IMR-90 (cell line): Measurements from ENCODE around the gene FFAR2. TPM values are rescaled to one million over a fixed set of nuclear protein-coding genes. Genes with fewer than 3 reads are reported as not detected.

Source experiments
- ATAC-seq: fragments of 200-7000 bp; cut with Tn5 transposase; 2 replicates; pipeline ENCODE4 v1.9.1; 2020; ENCODE audit warnings: low read depth, mild to moderate bottlenecking, moderate library complexity
- BruUV-seq: library from RNA; stranded (reverse); fragments of 400-500 nt; replicated peaks from 2 replicates; lab custom pipeline; 2021; lab: Mats Ljungman, UMichigan
- CTCF ChIA-PET: fragments of 300-600 bp; formaldehyde crosslinking; extraction: SDS; loops from one replicate; lab custom pipeline; 2021; ENCODE audit warnings: antibody characterized with exemption; lab: Yijun Ruan, JAX
- POLR2A ChIA-PET: fragments of 300-600 bp; sonication (Branson Sonifier 250); formaldehyde crosslinking; loops from one replicate; lab custom pipeline; 2022; ENCODE audit warnings: antibody characterized with exemption; ENCODE audit not compliant: unreplicated experiment; lab: Charles Lee
- DNase-seq: peaks from one replicate; pipeline ENCODE4 v3.0.0; 2013
- H2AFZ ChIP-seq: replicated peaks from 2 replicates; pipeline ENCODE3; 2013; ENCODE audit warnings: low read length, mild to moderate bottlenecking; ENCODE audit not compliant: poor library complexity
- H2AK5ac ChIP-seq: 2 replicates; pipeline ENCODE4 v1.6.1; 2013; ENCODE audit warnings: low read depth, low read length, inconsistent platforms
- H2AK9ac ChIP-seq: replicated peaks from 2 replicates; pipeline ENCODE3; 2013; ENCODE audit warnings: mild to moderate bottlenecking, low read depth, low read length, moderate library complexity; ENCODE audit not compliant: poor library complexity
- H2BK120ac ChIP-seq: 2 replicates; pipeline ENCODE4 v1.6.1; 2013; ENCODE audit warnings: low read depth, low read length, inconsistent platforms
- H2BK15ac ChIP-seq: 3 replicates; pipeline ENCODE4 v1.6.1; 2013; ENCODE audit warnings: low read depth, low read length, inconsistent platforms
- H2BK20ac ChIP-seq: 2 replicates; pipeline ENCODE4 v1.6.1; 2013; ENCODE audit warnings: low read depth, mild to moderate bottlenecking, inconsistent platforms, low read length, moderate library complexity
- H2BK5ac ChIP-seq: 2 replicates; pipeline ENCODE4 v1.6.1; 2013; ENCODE audit warnings: mild to moderate bottlenecking, low read depth, low read length, inconsistent platforms; ENCODE audit not compliant: poor library complexity, severe bottlenecking
- H3K14ac ChIP-seq: replicated peaks from 2 replicates; pipeline ENCODE4 v1.6.1; 2013; ENCODE audit warnings: low read depth, low read length, inconsistent platforms
- H3K18ac ChIP-seq: 2 replicates; pipeline ENCODE4 v1.6.1; 2013; ENCODE audit warnings: low read depth, low read length, control low read depth
- H3K23ac ChIP-seq: 2 replicates; pipeline ENCODE4 v1.6.1; 2013; ENCODE audit warnings: low read depth, low read length, inconsistent platforms
- H3K27ac ChIP-seq: 2 replicates; pipeline ENCODE4 v1.5.1; 2013; ENCODE audit warnings: mild to moderate bottlenecking, control low read depth, low read length; ENCODE audit not compliant: insufficient read depth
- H3K27me3 ChIP-seq: 2 replicates; pipeline ENCODE4 v1.6.1; 2013; ENCODE audit warnings: low read length; ENCODE audit not compliant: control insufficient read depth, insufficient read depth
- H3K36me3 ChIP-seq: 2 replicates; pipeline ENCODE4 v1.6.1; 2013; ENCODE audit warnings: low read length, mixed read lengths; ENCODE audit not compliant: control insufficient read depth, insufficient read depth
- H3K4ac ChIP-seq: 2 replicates; pipeline ENCODE4 v1.6.1; 2013; ENCODE audit warnings: low read depth, low read length, inconsistent platforms
- H3K4me1 ChIP-seq: 2 replicates; pipeline ENCODE4 v1.6.1; 2013; ENCODE audit warnings: low read length, mixed read lengths; ENCODE audit not compliant: control insufficient read depth, insufficient read depth
- H3K4me2 ChIP-seq: 2 replicates; pipeline ENCODE4 v1.6.1; 2013; ENCODE audit warnings: low read depth, mild to moderate bottlenecking, control low read depth, low read length, moderate library complexity
- H3K4me3 ChIP-seq: 2 replicates; pipeline ENCODE4 v1.5.1; 2013; ENCODE audit warnings: low read depth, mild to moderate bottlenecking, control low read depth, low read length, moderate library complexity; ENCODE audit not compliant: insufficient read depth
- H3K56ac ChIP-seq: 2 replicates; pipeline ENCODE4 v1.6.1; 2013; ENCODE audit warnings: low read length, inconsistent platforms; ENCODE audit not compliant: insufficient read depth; ENCODE audit errors: extremely low read depth
- H3K79me1 ChIP-seq, 2 experiments: 2 replicates each; pipeline ENCODE4 v1.6.1; 2013; ENCODE audit warnings: low read length in 2 of 2, inconsistent platforms in 1 of 2, low read depth in 1 of 2
- H3K9ac ChIP-seq: 2 replicates; pipeline ENCODE4 v1.6.1; 2013; ENCODE audit warnings: low read depth, low read length, control low read depth
- H3K9me1 ChIP-seq: 2 replicates; pipeline ENCODE4 v1.6.1; 2013; ENCODE audit warnings: low read length, inconsistent platforms; ENCODE audit not compliant: insufficient read depth
- H3K9me3 ChIP-seq: 2 replicates; pipeline ENCODE4 v1.6.1; 2013; ENCODE audit warnings: low read length; ENCODE audit not compliant: control insufficient read depth, insufficient read depth
- H4K20me1 ChIP-seq: 2 replicates; pipeline ENCODE4 v1.6.1; 2013; ENCODE audit warnings: low read length, inconsistent platforms; ENCODE audit not compliant: insufficient read depth
- H4K5ac ChIP-seq: 2 replicates; pipeline ENCODE4 v1.6.1; 2013; ENCODE audit warnings: mild to moderate bottlenecking, low read depth, low read length, control low read depth
- H4K8ac ChIP-seq, 2 experiments: 2 replicates each; pipeline ENCODE4 v1.6.1; 2013; ENCODE audit warnings: low read depth in 2 of 2, low read length in 2 of 2, control low read depth in 1 of 2, inconsistent platforms in 1 of 2
- H4K91ac ChIP-seq: 2 replicates; pipeline ENCODE4 v1.6.1; 2013; ENCODE audit warnings: low read depth, low read length, inconsistent platforms; ENCODE audit not compliant: insufficient read depth
- BHLHE40 ChIP-seq: fragments of 150-350 bp; IDR thresholded peaks from 2 replicates; pipeline ENCODE4 v1.6.1; 2016; ENCODE audit warnings: mild to moderate bottlenecking, low read depth, low read length
- CEBPB ChIP-seq: IDR thresholded peaks from 2 replicates; pipeline ENCODE4 v1.6.1; 2012; ENCODE audit warnings: low read depth, low read length, improper control_type of control experiment
- CHD1 ChIP-seq: IDR thresholded peaks from 2 replicates; pipeline ENCODE4 v1.6.1; 2012; ENCODE audit warnings: low read depth, low read length, improper control_type of control experiment
- FOS ChIP-seq: fragments of 150-350 bp; IDR thresholded peaks from 2 replicates; pipeline ENCODE4 v1.6.1; 2016; ENCODE audit warnings: low read depth, low read length
- MAFK ChIP-seq: IDR thresholded peaks from 2 replicates; pipeline ENCODE4 v1.6.1; 2012; ENCODE audit warnings: low read depth, low read length, improper control_type of control experiment
- MAZ ChIP-seq: IDR thresholded peaks from 2 replicates; pipeline ENCODE4 v1.6.1; 2012; ENCODE audit warnings: low read depth, mild to moderate bottlenecking, low read length, improper control_type of control experiment, moderate library complexity, borderline replicate concordance
- MXI1 ChIP-seq: IDR thresholded peaks from 2 replicates; pipeline ENCODE4 v1.6.1; 2012; ENCODE audit warnings: low read depth, mild to moderate bottlenecking, low read length, moderate library complexity, borderline replicate concordance
- NFE2L2 ChIP-seq: fragments of 150-350 bp; IDR thresholded peaks from 2 replicates; pipeline ENCODE4 v1.6.1; 2016; ENCODE audit warnings: low read depth, mild to moderate bottlenecking, low read length
- POLR2A ChIP-seq: IDR thresholded peaks from 2 replicates; pipeline ENCODE4 v1.6.1; 2012; ENCODE audit warnings: mild to moderate bottlenecking, low read depth, low read length
- RAD21 ChIP-seq: IDR thresholded peaks from 2 replicates; pipeline ENCODE4 v1.6.1; 2012; ENCODE audit warnings: low read length, improper control_type of control experiment
- RCOR1 ChIP-seq: IDR thresholded peaks from 2 replicates; pipeline ENCODE4 v1.6.1; 2012; ENCODE audit warnings: mild to moderate bottlenecking, low read length, improper control_type of control experiment; ENCODE audit not compliant: insufficient replicate concordance
- RFX5 ChIP-seq: IDR thresholded peaks from 2 replicates; pipeline ENCODE4 v1.8.0; 2012; ENCODE audit warnings: low read depth, mild to moderate bottlenecking, low read length, moderate library complexity
- SMC3 ChIP-seq: fragments of 150-350 bp; IDR thresholded peaks from 2 replicates; pipeline ENCODE4 v1.6.1; 2016; ENCODE audit warnings: low read depth, mild to moderate bottlenecking, antibody characterized with exemption, low read length, moderate library complexity
- WGBS, 2 experiments: methylation state at CpG; one replicate each; pipeline versions ENCODE4 v1.1.5 to v1.1.7; 2013; ENCODE audit warnings: missing lambda C conversion rate in 2 of 2; ENCODE audit not compliant: insufficient read length in 1 of 2; ENCODE audit errors: extremely low coverage in 2 of 2; 5-methylcytosine and 5-hydroxymethylcytosine counted together
- dilution Hi-C: fragments of 300-500 bp; cut with HindIII; formaldehyde crosslinking; loops from one replicate; pipeline ENCODE4 v1.14.3; 2018; ENCODE audit warnings: low sequenced_read_pairs; ENCODE audit not compliant: unreplicated experiment
- in situ Hi-C: fragments of 300-500 bp; cut with MboI; formaldehyde crosslinking; loops from 3 replicates; pipeline ENCODE4 v1.14.3; 2019; ENCODE audit warnings: low sequenced_read_pairs, inconsistent platforms, mixed read lengths
- intact Hi-C: fragments of 100-400 bp; cut with micrococcal nuclease; formaldehyde crosslinking; loops from 2 replicates; pipeline ENCODE4 v1.10.0; 2022
- polyA plus RNA-seq, 3 experiments: library from polyadenylated mRNA; depleted of rRNA; stranded (reverse); fragments of >200 nt; gene quantifications; 2 replicates each; pipeline ENCODE4 v1.2.3, GENCODE V29; 2012; ENCODE audit warnings: low replicate concordance in 1 of 3
- total RNA-seq: library from RNA; depleted of rRNA; stranded (reverse); fragments of >200 nt; gene quantifications from 2 replicates; pipeline ENCODE4 v1.2.3, GENCODE V29; 2012
- TF ChIP-seq, protein P1 (sequence below): conservative IDR thresholded peaks from 2 replicates; pipeline ENCODE4 v1.5.1; 2012; ENCODE audit warnings: mild to moderate bottlenecking, low read depth, low read length, improper control_type of control experiment
- TF ChIP-seq, protein P2 (sequence below): fragments of 150-350 bp; IDR thresholded peaks from 2 replicates; pipeline ENCODE4 v1.6.1; 2016; ENCODE audit warnings: low read depth, mild to moderate bottlenecking, low read length, moderate library complexity, borderline replicate concordance
- TF ChIP-seq, protein P3 (sequence below): fragments of 150-350 bp; IDR thresholded peaks from 2 replicates; pipeline ENCODE4 v1.6.1; 2017; ENCODE audit warnings: mild to moderate bottlenecking, antibody characterized with exemption, low read length, low read depth

The FFAR2 gene
- total and polyA plus RNA-seq, 2 of the 4 experiments (the other 2 are of a cell fraction), result not detected

DNA sequence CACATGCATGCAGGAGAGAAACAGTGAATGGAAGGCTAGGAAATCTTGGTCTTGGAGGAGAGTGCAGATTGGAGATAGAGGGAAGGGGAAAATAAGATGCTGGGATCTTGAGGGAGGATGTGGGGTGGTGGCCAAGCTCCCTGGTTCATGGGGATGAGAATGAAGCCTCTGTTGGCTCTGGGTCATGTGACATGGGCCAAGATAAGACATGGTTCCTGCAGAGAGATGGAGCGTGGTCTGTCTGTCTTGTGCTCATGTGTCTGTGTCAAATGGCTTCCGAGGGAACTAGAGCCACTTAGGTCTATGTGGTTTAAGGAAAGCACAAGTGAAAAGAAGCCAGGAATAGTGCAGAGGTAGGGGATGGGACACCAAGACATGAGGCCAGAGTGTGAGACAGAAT is 30.8 kb upstream of the FFAR2 start:
- Histone ChIP-seq H4K5ac (no peak overlapping the region), H4K8ac (no peak overlapping the region), H3K9me1 (no peaks in the 10 kb centered on the region), H3K9me3 (no peaks in the 10 kb centered on the region), H3K79me1 (no peaks in the 10 kb centered on the region), H2AK5ac (no peak overlapping the region), H4K20me1 (no peaks in the 10 kb centered on the region), H3K14ac (no peak overlapping the region), H2BK20ac (no peak overlapping the region), H3K23ac (no peak overlapping the region), H3K9ac (no peak overlapping the region), H3K27ac (no peak overlapping the region), H3K4ac (no peak overlapping the region), H3K4me1 (no peaks in the 10 kb centered on the region), H3K27me3 (peaks cover 8% of the 10 kb centered on the region; the same call in 1 of the 2 replicates), H2BK15ac (no peak overlapping the region), H2BK120ac (no peak overlapping the region), H3K4me2 (no peak overlapping the region), H3K36me3 (no peaks in the 10 kb centered on the region), H2AK9ac (no peak overlapping the region), H3K56ac (no peak overlapping the region), H4K91ac (no peak overlapping the region), H3K4me3 (no peak overlapping the region), H2BK5ac (no peak overlapping the region), H3K18ac (no peak overlapping the region), H2AFZ (no peak overlapping the region)
- WGBS, 2 experiments, result 77% methylated on average over 2 of the region's 2 CpGs; no CpG with 5 or more reads in 1 of the 2 experiments
- ATAC-seq, result no peak
- dilution Hi-C loops (no loop called here), intact Hi-C loops (no loop called here), in situ Hi-C loops (no loop called here)
- no peak for TF ChIP-seq RFX5
- no peak for TF ChIP-seq RCOR1
- no peak for TF ChIP-seq FOS
- no peak for TF ChIP-seq MAFK
- TF ChIP-seq, protein P1, sequence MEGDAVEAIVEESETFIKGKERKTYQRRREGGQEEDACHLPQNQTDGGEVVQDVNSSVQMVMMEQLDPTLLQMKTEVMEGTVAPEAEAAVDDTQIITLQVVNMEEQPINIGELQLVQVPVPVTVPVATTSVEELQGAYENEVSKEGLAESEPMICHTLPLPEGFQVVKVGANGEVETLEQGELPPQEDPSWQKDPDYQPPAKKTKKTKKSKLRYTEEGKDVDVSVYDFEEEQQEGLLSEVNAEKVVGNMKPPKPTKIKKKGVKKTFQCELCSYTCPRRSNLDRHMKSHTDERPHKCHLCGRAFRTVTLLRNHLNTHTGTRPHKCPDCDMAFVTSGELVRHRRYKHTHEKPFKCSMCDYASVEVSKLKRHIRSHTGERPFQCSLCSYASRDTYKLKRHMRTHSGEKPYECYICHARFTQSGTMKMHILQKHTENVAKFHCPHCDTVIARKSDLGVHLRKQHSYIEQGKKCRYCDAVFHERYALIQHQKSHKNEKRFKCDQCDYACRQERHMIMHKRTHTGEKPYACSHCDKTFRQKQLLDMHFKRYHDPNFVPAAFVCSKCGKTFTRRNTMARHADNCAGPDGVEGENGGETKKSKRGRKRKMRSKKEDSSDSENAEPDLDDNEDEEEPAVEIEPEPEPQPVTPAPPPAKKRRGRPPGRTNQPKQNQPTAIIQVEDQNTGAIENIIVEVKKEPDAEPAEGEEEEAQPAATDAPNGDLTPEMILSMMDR, result no peak
- no peak for TF ChIP-seq CEBPB
- TF ChIP-seq, protein P2, sequence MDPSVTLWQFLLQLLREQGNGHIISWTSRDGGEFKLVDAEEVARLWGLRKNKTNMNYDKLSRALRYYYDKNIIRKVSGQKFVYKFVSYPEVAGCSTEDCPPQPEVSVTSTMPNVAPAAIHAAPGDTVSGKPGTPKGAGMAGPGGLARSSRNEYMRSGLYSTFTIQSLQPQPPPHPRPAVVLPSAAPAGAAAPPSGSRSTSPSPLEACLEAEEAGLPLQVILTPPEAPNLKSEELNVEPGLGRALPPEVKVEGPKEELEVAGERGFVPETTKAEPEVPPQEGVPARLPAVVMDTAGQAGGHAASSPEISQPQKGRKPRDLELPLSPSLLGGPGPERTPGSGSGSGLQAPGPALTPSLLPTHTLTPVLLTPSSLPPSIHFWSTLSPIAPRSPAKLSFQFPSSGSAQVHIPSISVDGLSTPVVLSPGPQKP, result no peak
- no peak for TF ChIP-seq MXI1
- TF ChIP-seq NFE2L2, result no peak
- TF ChIP-seq RAD21, result no peak
- TF ChIP-seq, protein P3, sequence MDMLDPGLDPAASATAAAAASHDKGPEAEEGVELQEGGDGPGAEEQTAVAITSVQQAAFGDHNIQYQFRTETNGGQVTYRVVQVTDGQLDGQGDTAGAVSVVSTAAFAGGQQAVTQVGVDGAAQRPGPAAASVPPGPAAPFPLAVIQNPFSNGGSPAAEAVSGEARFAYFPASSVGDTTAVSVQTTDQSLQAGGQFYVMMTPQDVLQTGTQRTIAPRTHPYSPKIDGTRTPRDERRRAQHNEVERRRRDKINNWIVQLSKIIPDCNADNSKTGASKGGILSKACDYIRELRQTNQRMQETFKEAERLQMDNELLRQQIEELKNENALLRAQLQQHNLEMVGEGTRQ, result no peak
- TF ChIP-seq SMC3, result no peak
- no peak for TF ChIP-seq CHD1
- no peak for TF ChIP-seq BHLHE40
- no peak for TF ChIP-seq POLR2A
- TF ChIP-seq MAZ, result no peak
- BruUV-seq, result no TSS peak
- POLR2A ChIA-PET, result no interaction called here
- DNase-seq, result no peak
- CTCF ChIA-PET, result no interaction called here
